ENCODE results near the gene KCNH2.

The KCNH2 gene

DNA sequence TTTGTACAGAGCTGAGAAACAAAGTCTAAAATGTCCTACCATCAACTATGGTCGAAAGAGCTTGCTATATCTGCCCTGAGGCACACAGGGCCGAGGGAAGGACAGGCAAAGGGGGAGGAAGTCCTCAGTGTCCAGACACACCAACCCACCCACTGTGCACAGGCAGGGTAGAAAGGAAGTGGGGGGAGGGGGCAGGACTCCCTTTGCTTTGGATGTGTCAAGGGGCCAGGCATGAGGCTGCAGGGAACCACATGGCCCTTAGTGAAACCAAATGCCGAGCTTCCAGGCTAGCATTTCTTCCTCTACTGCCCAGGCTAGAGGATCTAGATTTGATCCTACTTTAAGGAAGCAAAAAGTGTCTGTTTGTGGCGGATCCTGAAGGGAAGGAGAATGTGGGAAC lies 28.6 kb downstream of the KCNH2 start:
- DNase-seq (ENCODE audit: low read depth, low spot score) = no peak

DNA sequence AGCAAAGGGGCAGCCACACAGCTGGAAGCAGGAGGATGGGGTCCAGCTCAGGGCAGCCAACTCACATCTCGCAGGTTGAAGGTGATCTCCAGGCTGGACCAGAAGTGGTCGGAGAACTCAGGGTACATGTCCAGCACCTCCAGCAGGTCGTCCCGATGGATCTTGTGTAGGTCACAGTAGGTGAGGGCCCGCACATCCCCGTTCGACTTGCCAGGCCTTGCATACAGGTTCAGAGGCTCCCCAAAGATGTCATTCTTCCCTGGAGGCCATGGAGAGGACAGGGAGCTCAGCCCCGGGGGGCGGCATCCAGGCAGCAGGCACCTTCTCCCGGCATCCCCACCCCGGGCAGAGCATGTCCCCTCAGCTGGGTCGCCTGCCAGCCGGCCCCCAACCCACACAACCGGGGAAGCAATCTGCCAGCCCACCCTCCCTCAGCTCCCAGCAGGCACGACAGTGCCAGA lies 29.3 kb downstream of the KCNH2 start:
- no peak for DNase-seq (ENCODE audit: low read depth, low spot score)

DNA sequence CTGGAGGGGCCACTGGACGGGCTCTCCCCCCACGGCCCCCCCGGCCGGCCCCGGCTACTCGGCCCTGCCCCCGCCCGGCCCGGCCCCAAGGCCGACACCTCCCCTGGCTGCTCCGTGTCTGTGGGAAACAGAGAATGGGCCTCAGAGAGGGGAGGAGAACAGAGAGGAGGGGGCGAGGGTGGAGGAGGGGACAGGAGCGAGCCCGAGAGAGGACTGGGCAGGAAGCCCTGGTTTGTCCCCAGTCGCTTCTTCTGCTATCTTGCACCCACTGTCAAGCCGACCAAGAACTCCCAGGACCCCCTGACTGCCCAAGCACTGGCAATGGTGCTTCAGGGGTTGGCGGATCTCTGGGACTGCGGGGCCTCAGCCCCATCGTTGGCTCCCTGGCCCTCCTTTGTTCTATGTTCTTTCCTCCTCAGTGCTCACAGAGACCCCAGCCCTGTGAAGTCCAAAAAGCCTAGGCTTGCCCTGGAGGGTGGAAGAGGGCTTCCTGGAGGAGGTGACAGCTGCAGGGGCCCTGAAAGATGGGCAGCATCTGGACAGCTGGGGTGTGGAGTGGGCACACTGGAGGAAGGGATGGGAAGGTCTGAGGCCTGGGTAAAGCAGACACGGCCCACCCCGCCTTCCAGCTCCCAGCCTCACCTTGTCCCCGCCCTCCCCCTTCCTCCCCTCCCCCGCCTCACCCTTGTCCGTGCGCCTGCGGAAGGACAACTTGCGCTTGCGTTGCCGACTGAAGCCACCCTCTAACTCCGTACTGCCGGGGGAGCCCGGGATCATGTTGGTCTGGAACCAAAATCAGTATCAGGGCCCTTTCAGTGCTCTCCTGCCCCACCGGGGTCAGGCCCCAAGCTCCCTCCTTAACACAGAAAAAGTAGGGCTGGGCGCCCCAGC lies 30.1 kb downstream of the KCNH2 start:
- no peak for DNase-seq (ENCODE audit: low read depth, low spot score)

DNA sequence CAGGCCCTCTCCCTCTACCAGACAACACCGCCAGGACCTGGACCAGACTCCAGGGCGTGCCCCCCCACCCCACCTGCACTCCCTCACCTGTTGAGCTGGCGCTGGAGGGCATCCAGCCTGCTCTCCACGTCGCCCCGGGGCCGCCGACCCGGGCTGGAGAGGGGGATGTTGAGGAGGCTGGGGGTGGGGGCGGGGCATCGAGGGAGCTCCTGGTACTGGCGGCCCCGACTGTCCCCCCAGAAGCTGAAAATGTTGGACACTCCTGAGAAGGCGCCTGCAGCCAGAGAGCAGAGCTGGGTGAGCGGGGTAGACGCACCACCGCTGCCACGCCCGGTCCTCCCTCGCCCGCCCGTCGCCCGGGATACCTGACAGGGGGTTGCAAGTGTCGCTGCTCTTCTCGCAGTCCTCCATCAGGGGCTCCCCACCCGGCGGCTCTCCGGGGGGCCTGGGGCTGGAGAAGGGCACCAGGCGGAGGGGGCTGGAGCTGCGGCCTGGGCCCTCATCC lies 30.8 kb downstream of the KCNH2 start:
- no peak for DNase-seq (ENCODE audit: low read depth, low spot score)

DNA sequence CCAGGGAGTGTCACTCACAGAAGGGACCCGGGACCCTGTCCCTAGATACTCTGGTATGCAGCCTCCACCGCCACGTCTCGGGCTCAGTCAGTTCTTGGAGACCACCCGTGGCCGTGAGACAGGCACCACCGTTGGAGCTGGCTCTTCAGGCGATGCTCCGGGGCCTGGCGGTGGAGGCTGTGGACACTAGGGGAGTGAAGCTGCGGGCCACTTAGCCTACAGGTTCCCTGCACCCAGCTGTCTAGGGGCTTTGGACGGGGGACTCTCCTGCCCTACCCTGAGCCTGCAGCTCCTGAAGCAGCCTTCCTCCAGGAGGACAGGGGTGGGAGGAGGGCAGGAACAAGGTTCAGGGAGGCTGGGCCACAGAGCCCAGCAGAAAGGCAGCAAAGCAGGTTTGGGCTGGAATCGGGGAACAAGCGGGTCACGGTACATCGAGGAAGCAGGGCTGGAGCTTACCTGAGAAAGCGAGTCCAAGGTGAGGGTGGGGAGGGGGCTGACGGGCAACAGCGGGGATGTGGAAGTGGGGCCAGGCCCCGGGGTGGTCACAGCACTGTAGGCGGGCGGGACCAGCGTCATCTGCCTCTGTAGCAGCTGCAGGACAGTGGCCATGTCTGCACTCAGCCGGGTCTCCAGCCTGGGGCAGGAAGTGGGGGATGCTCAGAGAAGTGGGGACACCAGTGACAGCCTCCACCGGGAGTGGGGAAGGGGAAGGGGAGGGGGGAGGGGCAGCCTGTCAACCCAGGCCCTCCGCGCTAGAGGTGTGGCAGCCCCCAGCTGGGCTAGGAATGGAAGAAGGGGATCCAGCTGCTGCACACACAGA lies 31.5 kb downstream of the KCNH2 start:
- no peak for DNase-seq (ENCODE audit: low read depth, low spot score)

DNA sequence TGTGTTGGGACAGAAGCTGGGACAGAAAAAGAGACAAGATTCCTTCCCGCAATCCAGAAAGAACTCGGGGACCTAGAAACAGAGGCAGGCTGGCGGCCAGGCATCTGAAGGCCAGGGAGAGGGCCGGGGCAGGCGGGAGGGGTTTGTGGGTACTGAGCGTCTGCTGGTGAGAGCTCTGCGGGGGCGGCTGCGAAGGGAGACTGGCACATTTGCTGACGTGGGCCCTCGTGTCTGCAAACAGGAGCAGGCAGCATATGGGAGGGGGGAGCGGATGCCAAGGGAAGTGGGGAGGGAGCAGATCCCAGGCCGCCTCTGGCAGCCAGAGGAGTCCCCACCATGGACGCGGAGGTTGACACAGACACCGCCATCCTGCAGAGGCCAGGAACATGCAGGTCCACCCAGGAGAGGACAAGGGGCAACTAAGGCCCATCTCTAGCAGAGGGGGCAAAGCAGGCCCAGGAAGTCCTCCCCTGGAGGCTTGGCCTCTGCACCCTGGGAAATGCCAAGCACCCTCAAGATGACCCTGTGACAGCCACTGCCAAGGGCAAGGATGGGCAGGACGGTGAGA lies 32.2 kb downstream of the KCNH2 start:
- DNase-seq (ENCODE audit: low read depth, low spot score) = no peak

DNA sequence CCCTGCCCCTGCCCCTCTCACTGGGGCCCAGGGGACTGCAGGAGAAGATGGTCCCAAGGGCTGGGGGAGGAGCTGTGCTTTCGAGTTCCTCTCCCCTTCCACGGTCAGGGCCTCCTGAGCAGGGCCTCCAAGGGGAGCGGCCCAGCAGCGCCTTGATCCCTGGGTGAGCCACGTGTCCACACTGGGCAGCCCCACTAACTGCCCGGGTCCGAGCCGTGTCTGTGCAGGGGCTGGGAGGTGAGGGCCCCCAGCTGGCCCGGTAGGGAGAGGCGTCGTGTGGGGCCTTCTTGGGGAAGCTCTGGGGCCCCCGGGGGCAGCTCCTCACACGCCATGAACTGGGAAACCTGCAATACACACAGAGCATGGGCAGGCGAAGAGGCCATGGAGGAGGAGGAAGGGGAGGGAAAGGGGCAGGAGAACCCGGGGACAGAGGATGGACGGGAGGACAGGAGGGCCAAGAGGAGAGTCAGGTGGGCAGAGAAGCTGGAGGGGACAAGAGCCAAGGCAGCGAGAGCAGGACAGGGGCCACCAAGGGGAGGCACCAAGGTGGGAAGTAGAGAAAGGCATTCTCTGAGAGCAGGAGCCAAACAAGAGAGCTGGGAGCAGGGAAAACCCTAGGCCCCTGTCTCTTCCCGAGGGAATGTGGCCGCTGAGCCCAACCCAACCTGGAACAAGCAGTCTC lies 32.8 kb downstream of the KCNH2 start:
- DNase-seq (ENCODE audit: low read depth, low spot score) = no peak

DNA sequence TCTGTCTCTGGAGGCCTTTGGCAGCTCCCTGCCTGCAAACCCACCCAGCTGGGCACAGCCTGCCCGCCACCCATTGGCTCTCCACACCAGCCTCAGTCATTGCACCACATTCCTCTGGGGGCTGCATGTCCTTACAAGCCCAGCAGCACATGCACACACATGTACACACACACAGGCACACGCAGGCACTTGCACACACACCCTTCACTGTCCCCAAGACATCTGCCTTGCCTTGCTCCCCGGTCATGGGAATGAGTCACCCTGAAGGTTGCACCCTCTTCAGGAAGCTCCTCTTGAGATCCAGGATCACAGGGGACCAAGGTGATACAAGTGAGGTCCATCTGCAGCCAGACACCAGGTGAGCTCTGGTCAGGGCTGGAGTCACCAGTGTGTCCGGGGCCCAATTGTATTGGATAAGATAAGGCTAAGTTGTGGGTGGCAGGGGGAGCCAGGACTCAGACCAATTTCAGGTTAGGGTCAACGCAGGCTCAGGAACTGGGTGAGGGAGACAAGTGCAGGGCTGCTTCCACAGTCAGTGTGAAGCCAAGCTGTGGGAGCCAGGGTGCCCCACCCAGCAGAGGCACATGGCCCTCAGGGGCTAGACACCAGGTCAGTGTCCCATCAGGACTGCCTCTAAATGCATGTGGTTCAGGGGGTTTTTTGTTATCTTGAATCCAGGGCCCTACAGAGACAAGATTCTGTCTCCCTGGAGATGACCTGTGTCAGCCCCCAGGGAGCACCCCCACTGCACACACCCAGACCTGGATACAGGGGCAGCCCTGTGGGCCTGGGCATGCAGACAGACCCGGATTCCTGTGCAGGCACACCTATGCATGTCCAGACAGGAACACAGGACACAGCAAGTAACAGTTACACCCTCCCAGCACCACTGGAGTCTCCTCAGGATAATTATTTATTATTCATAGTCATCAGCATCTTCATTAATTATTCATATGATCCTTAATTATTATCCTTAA lies 33.8 kb downstream of the KCNH2 start:
- no peak for DNase-seq (ENCODE audit: low read depth, low spot score)

DNA sequence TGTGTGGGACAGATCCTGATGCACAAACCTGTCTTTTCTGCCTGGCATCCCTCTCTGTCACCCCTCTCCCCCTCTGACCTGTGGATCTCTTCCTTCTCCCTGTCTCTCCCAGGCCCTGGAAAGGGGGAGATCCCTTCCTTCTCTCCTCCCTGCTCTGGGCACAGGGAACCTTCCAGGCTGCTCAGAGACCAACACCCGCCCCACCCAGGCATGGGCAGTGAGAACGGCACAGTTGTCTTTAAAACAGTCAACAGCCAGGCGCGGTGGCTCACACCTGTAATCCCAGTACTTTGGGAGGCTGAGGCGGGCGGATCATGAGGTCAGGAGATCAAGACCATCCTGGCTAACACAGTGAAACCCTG lies 34.7 kb downstream of the KCNH2 start:
- no peak for DNase-seq (ENCODE audit: low read depth, low spot score)

DNA sequence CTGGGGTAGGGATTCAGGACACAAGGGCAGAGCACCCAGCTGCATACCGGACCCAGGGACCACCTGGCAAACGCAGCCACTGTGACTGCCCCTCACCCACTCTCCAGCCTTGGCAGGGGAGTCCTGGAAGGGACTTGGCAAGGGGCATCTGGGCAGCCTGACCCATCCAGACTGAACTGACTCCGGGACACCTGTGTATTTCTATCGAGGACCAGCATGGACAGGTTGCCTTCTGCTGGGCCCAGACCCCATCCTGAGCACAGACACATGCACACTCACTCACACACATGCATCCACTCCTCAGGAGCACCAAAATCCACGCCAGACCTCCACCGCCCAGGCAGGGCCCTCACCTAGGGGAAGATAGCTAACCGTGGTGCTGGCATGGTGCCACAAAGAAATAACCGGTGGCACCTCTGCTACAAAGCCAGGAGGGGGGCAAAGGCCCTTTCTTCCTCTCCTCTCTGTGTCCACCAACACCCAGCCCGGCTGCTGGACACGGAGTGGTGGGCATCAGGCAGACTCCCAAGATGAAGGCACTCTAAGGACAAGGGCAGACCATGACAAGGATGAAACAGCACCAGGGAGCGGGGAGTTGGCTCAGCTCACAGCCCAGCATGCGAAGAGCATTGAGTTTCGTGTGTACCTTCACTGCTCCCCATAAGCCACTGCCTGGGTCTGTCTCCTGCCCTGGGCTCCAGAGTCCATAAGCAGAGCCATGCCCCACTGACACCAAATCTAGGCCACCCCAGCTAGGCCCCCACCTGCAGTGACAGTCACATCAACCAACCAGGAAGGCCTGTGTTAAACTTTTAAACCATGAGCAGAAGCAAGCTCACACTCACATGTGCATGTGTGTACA lies 35.3 kb downstream of the KCNH2 start:
- DNase-seq (ENCODE audit: low read depth, low spot score) = no peak

DNA sequence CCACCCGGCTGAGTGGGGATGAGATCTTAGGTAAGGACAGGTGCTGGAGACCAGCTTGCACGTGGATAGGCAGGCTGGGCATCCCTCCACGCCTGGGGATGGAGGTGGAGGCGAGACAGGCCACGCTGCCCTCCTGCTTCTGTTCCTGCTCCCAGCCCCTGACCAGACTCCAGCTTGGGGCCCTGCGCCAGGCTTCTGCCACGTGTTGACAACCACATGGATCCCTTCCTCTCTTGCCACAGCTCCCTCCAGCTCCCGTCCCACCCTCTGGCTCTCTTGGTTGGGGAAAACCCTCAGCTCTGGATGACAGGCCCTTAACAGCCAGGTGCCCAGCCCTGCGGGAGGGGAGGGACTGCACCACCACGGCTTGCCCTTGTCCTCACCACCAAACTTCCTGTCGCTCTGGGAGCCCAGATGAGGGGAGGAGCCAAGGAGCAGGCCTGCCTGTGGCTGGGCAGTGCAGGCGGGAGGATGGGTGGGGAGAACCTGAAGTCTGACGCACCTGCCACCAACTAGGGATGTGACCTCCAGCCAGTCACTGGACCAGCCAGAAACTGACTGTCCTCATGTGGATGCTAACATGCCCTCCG lies 36.0 kb downstream of the KCNH2 start:
- DNase-seq (ENCODE audit: low read depth, low spot score) = no peak

DNA sequence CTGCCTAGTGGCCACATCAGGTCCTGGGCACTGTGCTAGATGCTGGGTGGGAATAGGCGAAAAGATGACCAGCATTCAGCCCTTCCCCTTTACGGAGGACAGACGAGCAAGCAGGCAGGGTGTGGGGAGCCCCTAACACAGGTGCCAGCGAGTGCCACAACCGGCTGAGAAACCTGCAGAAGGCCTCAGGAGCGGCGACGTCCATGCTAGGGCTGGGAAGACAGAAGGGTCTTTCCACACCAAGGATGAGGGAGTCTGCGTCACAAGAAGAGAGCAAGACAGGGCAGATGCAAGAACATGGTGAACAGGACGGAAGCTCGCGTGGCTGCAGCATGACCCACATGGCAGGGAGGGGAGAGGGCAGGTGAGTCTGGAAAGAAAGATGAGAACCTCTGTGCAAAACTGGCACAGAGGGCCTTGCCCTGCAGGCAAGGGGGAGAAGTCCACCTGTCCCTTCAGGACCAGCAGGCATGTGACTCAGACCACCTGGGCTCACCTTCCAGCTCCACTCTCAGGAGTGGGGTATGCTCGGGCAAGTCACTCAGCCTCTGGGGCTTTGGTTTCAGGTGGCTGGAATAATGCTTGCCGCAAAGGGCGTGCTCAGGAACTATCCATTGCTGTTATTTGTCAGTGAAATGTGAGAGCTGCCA lies 36.6 kb downstream of the KCNH2 start:
- DNase-seq (ENCODE audit: low read depth, low spot score) = no peak

DNA sequence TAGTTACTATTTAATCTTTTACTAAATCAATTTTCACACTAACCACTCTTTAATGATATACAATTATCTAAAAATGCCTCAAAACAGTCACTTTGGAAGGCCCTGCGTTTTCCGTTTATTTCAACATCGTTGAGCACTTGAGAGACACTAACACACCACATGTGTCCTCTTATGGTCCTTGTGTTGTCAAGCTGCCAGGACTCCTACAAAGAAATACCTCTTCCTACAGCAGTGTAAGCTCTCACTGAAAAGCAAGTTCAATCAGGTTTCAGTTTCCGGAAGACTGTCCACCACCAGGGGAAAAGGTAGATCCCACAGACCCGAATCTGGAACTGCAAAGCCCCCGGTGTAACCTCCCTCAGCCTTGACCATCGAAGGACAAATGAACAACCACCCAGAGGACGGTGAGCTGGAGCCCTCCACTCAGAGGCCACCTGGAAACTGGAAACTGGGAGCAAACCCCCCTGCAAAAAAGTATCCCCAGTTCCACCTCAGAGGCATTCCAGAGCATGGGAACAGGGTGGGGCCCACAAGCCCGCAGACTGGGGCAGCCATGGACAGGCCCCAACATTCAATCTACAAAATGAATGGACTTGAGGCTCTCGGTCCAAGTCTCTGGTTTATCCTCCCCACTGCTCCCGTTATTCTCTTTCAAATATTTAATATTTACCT lies 37.6 kb downstream of the KCNH2 start:
- DNase-seq (ENCODE audit: low read depth, low spot score) = no peak

DNA sequence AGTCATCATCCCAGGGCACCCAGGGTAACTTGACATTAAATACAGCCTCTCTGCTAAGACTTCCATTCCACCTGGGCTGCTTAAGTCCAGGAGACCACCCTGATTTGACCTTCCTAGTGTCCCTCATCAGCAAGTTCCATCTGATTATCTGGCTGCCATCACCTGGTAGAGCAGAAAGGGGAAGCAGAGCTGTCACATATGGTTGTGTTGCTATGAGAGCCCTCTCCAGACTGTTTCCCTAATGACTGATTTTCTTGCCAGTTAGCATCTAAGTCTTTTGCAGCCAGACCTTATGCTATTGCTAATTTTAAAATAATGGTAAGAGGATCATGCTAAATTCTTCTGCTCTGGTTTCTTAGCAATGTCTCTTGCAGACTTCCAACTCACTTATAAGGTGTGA lies 38.7 kb downstream of the KCNH2 start:
- DNase-seq (ENCODE audit: low read depth, low spot score) = no peak

DNA sequence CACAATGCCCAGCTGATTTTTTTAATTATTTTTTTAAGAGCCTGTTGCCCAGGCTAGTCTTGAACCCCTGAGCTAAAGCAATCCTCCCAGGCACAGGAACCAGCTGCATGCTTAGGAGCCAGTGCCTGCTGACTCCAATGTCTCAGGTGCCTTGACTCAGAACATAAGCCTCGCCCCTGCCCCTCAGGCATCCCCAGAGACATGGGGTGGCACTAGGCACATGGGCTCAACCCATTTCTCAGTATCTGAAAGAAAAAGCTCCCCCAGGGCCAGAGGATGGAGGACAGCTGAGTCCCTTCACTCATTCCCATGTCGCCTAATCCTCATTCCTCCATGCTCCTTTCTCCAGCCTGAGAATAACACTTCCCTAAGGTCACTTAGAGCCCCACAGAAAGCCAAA lies 39.1 kb downstream of the KCNH2 start:
- no peak for DNase-seq (ENCODE audit: low read depth, low spot score)

DNA sequence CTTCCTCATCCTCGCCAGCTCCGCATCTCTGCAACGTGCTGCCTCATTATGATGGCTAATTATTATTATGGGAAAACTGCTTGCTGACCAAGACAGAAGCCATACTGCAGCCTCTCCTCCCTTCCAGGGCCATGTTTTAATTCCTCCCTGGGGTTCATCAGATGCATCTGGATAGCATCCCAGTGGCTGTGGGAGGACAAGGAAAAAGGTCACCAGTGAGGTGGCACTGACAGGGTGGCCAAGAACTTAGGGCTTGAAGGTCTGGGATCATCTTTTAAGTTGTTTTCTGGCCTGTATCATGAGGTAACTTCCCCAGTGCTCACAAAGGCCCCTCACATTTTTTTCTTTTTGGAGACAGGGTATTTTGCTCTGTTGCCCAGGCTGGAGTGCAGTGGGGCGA lies 39.6 kb downstream of the KCNH2 start:
- DNase-seq (ENCODE audit: low read depth, low spot score) = no peak

DNA sequence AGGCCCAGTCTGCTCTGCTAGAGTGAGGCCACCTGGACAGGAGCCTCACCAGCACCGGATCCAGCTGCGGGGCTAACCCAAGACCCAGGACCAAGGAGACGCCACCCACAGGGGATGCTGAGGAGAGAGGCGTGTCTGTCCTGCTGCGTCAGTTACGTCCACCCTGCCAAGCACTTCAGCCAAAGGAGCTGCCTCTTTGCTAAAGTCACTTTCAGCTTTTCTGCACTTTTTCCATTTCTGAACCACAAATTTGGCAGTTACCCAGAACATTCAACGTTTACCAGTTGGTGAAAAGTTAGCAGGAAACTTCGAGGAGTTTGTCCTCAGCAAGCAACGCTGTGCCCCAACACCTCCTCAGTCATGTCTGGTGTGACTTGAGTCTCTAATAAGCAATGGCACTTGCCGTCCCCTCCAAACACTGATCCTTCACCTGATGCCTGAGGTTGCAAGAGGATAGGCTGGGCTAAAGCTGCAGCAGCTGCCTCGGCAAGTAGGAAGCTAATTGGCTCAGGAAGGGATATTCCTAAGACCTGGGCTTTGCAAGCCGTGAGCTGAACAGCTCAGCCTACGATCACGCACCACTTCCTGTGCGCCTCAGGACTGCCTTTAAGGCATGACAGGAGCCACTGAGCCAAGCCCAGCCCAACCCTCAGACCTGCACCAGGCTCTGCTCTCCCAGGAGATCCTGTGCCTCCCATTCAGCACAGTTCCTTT lies 40.1 kb downstream of the KCNH2 start:
- no peak for DNase-seq (ENCODE audit: low read depth, low spot score)
